Loucy (cell line): ENCODE measurements around the gene TBKBP1.

ENCODE experiments used
- H2AFZ ChIP-seq: fragments of 200-600 bp; sonication (generic); 2 replicates; pipeline ENCODE4 v1.6.0; 2016; ENCODE audit warnings: antibody characterized with exemption, mild to moderate bottlenecking, low read length, moderate library complexity
- H3F3A ChIP-seq: fragments of 200-600 bp; 2 replicates; pipeline ENCODE4 v1.6.0; 2016; ENCODE audit warnings: antibody characterized with exemption, low read depth, mild to moderate bottlenecking
- H3K27me3 ChIP-seq: fragments of 200-600 bp; sonication (generic); 2 replicates; pipeline ENCODE4 v1.6.1; 2014; ENCODE audit warnings: low read length, mild to moderate bottlenecking; ENCODE audit not compliant: insufficient read depth, poor library complexity, severe bottlenecking
- H3K36me3 ChIP-seq: fragments of 200-600 bp; sonication (generic); 2 replicates; pipeline ENCODE4 v1.6.1; 2016; ENCODE audit warnings: low read length; ENCODE audit not compliant: insufficient read depth
- H3K4me1 ChIP-seq: fragments of 200-600 bp; sonication (generic); 2 replicates; pipeline ENCODE4 v1.5.1; 2014; ENCODE audit warnings: low read length, mild to moderate bottlenecking; ENCODE audit not compliant: insufficient read depth, poor library complexity, severe bottlenecking
- H3K4me2 ChIP-seq: fragments of 200-600 bp; sonication (generic); 2 replicates; pipeline ENCODE4 v1.6.0; 2014; ENCODE audit warnings: antibody characterized with exemption, low read length, low read depth, mild to moderate bottlenecking; ENCODE audit not compliant: poor library complexity, severe bottlenecking
- H3K4me3 ChIP-seq: fragments of 200-600 bp; sonication (generic); 2 replicates; pipeline ENCODE4 v1.5.1; 2014; ENCODE audit warnings: low read length, mild to moderate bottlenecking, mixed read lengths; ENCODE audit not compliant: poor library complexity, severe bottlenecking
- H3K79me2 ChIP-seq: fragments of 200-600 bp; sonication (generic); 2 replicates; pipeline ENCODE4 v1.6.1; 2014; ENCODE audit warnings: low read length; ENCODE audit not compliant: insufficient read depth
- H3K9ac ChIP-seq: fragments of 200-600 bp; sonication (generic); 2 replicates; pipeline ENCODE4 v1.6.0; 2014; ENCODE audit warnings: mild to moderate bottlenecking, low read depth, low read length, moderate library complexity; ENCODE audit not compliant: poor library complexity, severe bottlenecking
- H3K9me2 ChIP-seq: fragments of 200-600 bp; sonication (generic); replicated peaks from 2 replicates; pipeline ENCODE4 v1.6.1; 2016; ENCODE audit warnings: low read depth, low read length, mixed read lengths
- H3K9me3 ChIP-seq: fragments of 200-600 bp; sonication (generic); 2 replicates; pipeline ENCODE4 v1.6.1; 2014; ENCODE audit warnings: mild to moderate bottlenecking, antibody characterized with exemption, low read length, low read depth; ENCODE audit not compliant: insufficient read depth
- H4K20me1 ChIP-seq: fragments of 200-600 bp; sonication (generic); 2 replicates; pipeline ENCODE4 v1.6.0; 2014; ENCODE audit warnings: antibody characterized with exemption, low read length, mild to moderate bottlenecking; ENCODE audit not compliant: insufficient read depth, poor library complexity, severe bottlenecking
- CTCF ChIP-seq: fragments of 200-600 bp; sonication (generic); conservative IDR thresholded peaks from 2 replicates; pipeline ENCODE4 v1.5.1; 2014; ENCODE audit warnings: mild to moderate bottlenecking, antibody characterized with exemption, low read length
- EZH2phosphoT487 ChIP-seq: fragments of 200-600 bp; IDR thresholded peaks from 2 replicates; pipeline ENCODE4 v1.6.1; 2018; ENCODE audit warnings: antibody characterized with exemption, mild to moderate bottlenecking, moderate library complexity, borderline replicate concordance

The TBKBP1 gene

GRCh38 chr17:47702391-47702995 is 8.5 kb downstream of the TBKBP1 start:
- Histone ChIP-seq H3K27me3 (no peaks in the 10 kb centered on the region), H3K4me1 (peaks cover 61% of the 10 kb centered on the region), H3K9me2 (no peaks in the 10 kb centered on the region), H3K79me2 (no peaks in the 10 kb centered on the region), H3K9me3 (no peaks in the 10 kb centered on the region), H2AFZ (no peak overlapping the region), H4K20me1 (no peaks in the 10 kb centered on the region), H3K9ac (peak overlapping the region; percentile 51), H3K36me3 (no peaks in the 10 kb centered on the region), H3K4me2 (peak overlapping the region; percentile 57), H3F3A (no peaks in the 10 kb centered on the region), H3K4me3 (no peak overlapping the region)
- TF ChIP-seq CTCF = no peak
- no peak for TF ChIP-seq EZH2phosphoT487

- H3K27me3 ChIP-seq = no peaks in the 10 kb centered on the region
- no peak overlapping the region for H2AFZ ChIP-seq
- no peaks in the 10 kb centered on the region for H3K79me2 ChIP-seq
- H3F3A ChIP-seq = no peaks in the 10 kb centered on the region
- no peak for TF ChIP-seq CTCF
- no peak for TF ChIP-seq EZH2phosphoT487
- peak overlapping the region; percentile 51 for H3K9ac ChIP-seq
- no peaks in the 10 kb centered on the region for H3K9me3 ChIP-seq
- peak overlapping the region; percentile 57 for H3K4me2 ChIP-seq
- peaks cover 63% of the 10 kb centered on the region for H3K4me1 ChIP-seq
- no peaks in the 10 kb centered on the region for H4K20me1 ChIP-seq
- peak overlapping the region; percentile 36 for H3K4me3 ChIP-seq
- no peaks in the 10 kb centered on the region for H3K9me2 ChIP-seq
- no peaks in the 10 kb centered on the region for H3K36me3 ChIP-seq
Observed at GRCh38 chr17:47703191-47703591, 9.2 kb downstream of the TBKBP1 start.

GRCh38 chr17:47703671-47704070 is 9.7 kb downstream of the TBKBP1 start:
- Histone ChIP-seq H3K4me2 (peak overlapping the region; percentile 57), H3K9ac (peak overlapping the region; percentile 51), H3K4me3 (peak overlapping the region; percentile 36), H4K20me1 (no peaks in the 10 kb centered on the region), H3K79me2 (no peaks in the 10 kb centered on the region), H3K9me2 (no peaks in the 10 kb centered on the region), H2AFZ (no peak overlapping the region), H3K27me3 (no peaks in the 10 kb centered on the region), H3K9me3 (no peaks in the 10 kb centered on the region), H3K36me3 (no peaks in the 10 kb centered on the region), H3F3A (no peaks in the 10 kb centered on the region), H3K4me1 (peaks cover 63% of the 10 kb centered on the region)
- TF ChIP-seq EZH2phosphoT487 (no peak), CTCF (no peak)
